GM12873 (cell line): ENCODE results near the gene COX7A1.
A peak's percentile ranks its signal among the peaks of the same experiment; 100 is the strongest.

Experiments
- CTCF ChIP-seq: IDR thresholded peaks from 2 replicates; pipeline ENCODE4 v1.5.1; 2012; ENCODE audit warnings: low read depth, mild to moderate bottlenecking, moderate library complexity, low read length, control low read depth; ENCODE audit not compliant: insufficient read depth; ENCODE audit errors: missing control alignments

Gene COX7A1

GRCh38 chr19:36120092-36120983, 31.9 kb downstream of the COX7A1 start:
- no peak for TF ChIP-seq CTCF

GRCh38 chr19:36116344-36116637, 36.0 kb downstream of the COX7A1 start:
- no peak for TF ChIP-seq CTCF

DNA sequence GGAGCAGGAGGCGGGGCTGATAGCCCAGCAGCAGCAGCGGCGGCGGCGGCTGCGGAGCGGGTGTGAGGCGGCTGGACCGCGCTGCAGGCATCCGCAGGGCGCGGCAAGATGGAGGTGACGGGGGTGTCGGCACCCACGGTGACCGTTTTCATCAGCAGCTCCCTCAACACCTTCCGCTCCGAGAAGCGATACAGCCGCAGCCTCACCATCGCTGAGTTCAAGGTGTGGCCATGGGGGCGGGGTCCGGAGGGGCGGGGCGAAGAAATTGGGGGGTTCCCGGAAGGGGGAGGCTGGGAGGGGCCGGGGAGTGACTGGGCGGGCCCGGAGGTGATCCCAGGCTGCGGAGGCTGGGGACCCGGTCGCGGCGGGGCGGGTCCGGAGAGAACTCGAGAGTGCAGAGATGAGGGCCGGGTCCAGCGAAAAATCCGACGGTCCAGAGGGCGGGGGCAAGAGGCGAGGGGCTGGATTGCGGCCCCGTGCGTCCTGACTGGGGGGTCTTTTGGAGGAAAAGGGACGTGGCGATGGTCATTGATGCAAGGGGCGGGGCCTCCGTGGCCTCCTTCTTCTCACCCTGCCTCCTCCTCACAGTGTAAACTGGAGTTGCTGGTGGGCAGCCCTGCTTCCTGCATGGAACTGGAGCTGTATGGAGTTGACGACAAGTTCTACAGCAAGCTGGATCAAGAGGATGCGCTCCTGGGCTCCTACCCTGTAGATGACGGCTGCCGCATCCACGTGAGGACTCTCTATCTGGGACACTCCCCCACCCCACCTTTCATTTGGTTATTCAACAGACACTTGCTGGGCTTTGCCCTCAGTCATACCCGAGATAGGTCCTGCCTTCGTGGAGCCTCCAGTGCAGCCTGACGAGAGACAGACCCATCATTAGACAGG, 36.5 kb downstream of the COX7A1 start, which contains the start of gene TBCB:
Gene TBCB (plus strand): TSS at position 16 of the 891 bp plus-strand sequence. CDS start 93 bp downstream, at position 109.
- TF ChIP-seq CTCF: no peak

GRCh38 chr19:36114721-36115452, 37.4 kb downstream of the COX7A1 start, which contains the start of gene POLR2I:
POLR2I (minus strand) TSS chr19:36114875; CDS start chr19:36114856, 19 bp downstream.
- no peak for TF ChIP-seq CTCF

DNA sequence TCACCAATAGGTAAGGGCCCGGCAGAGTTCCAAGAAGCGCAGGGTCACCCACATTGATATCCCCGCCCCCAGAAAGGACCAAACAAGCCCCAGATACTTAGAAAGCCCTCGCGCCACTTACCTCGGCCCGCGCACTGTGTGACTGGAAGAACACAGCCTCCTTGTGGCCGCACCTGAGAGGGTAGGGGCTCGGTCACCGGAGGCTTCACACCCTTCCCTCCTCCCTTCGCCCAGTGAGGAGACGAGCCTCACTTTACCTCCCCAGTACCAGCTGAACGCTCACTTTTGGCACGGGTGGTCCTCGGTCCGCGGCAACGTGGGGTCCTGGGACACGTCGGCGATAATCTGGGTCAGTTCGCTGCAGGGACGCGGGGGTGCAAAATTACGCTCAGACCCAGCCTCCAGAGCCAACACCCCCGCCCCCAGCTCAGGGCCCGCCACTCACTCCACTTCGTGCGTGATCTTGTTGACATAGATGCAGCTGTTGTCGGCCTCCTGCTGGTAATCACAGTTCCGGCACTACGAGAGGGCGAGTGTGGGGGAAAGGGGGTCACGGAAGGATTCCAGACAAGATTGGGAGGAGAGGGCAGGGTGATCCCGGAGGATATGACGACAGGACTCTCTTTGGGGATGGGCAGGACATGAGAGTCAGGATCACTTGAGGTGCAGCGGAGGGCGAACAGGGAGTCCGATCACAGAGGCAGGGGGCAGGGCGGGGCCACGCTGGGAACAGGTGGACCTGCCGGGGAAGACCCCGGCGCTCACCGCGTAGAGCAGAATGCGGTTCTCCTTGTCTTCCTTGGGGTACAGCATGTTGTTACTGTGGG, 38.1 kb downstream of the COX7A1 start:
- TF ChIP-seq CTCF: peak; percentile 11

GRCh38 chr19:36113425-36113824, 38.8 kb downstream of the COX7A1 start:
- no peak for TF ChIP-seq CTCF
